OCI-LY3 (cell line): Measurements from ENCODE around the gene STAT5B.

Experiments
- CTCF ChIP-seq: fragments of 200-600, 300-600 bp; sonication (generic); IDR thresholded peaks from 2 replicates; pipeline ENCODE4 v1.5.1; 2014; ENCODE audit warnings: antibody characterized with exemption, low read length, low read depth
- EZH2phosphoT487 ChIP-seq: fragments of 200-600 bp; shearing (Covaris generic); IDR thresholded peaks from 2 replicates; pipeline ENCODE4 v1.6.1; 2018; ENCODE audit warnings: antibody characterized with exemption, mixed run types, low read depth

GRCh38 chr17:42177684-42178083 is 98.5 kb downstream of the STAT5B start:
- TF ChIP-seq CTCF = no peak
- no peak for TF ChIP-seq EZH2phosphoT487
